ENCODE measurements around the gene POLR2E. TPM values are rescaled to one million over a fixed set of nuclear protein-coding genes. Genes with fewer than 3 reads are reported as not detected.

POLR2E gene
- total RNA-seq, 1 donor from 2014 or later = 140 TPM

- Histone ChIP-seq H3K4me3 (peak overlapping the region; percentile 43), H3K36me3 (peaks cover 76% of the 10 kb centered on the region)
- no peak for DNase-seq
Observed at GRCh38 chr19:1113986-1114483, 18.9 kb upstream of the POLR2E start.

GRCh38 chr19:1113030-1113985, 18.1 kb upstream of the POLR2E start:
- Histone ChIP-seq H3K9me3 (replicated peaks) (no peaks in the 10 kb centered on the region), H3K36me3 (peaks cover 77% of the 10 kb centered on the region), H3K4me1 (peaks cover 29% of the 10 kb centered on the region), H3K4me3 (peak overlapping the region; percentile 43), H3K27ac (replicated peaks) (peak overlapping the region; percentile 80), H3K27me3 (ENCODE audit: low read depth) (no peaks in the 10 kb centered on the region)
- peak; percentile 97 for DNase-seq
- TF ChIP-seq CTCF (IDR thresholded peaks at IDR 0.05; ENCODE audit: borderline replicate concordance) = peak; percentile 99
- intact Hi-C loops (cut with micrococcal nuclease) = no loop called here

More at GRCh38 chr19:1113986-1114483, 18.9 kb upstream of the POLR2E start:
- intact Hi-C loops (cut with micrococcal nuclease) = no loop called here
- no peak for TF ChIP-seq CTCF (IDR thresholded peaks at IDR 0.05; ENCODE audit: borderline replicate concordance)
- no peaks in the 10 kb centered on the region for H3K27me3 ChIP-seq (ENCODE audit: low read depth)
- no peaks in the 10 kb centered on the region for H3K9me3 ChIP-seq (replicated peaks)
- peak overlapping the region; percentile 80 for H3K27ac ChIP-seq (replicated peaks)
- H3K4me1 ChIP-seq = peaks cover 29% of the 10 kb centered on the region

- Histone ChIP-seq H3K36me3 (peaks cover 77% of the 10 kb centered on the region), H3K27ac (replicated peaks) (peak overlapping the region; percentile 80)
Observed at GRCh38 chr19:1112268-1113029, 17.3 kb upstream of the POLR2E start.

GRCh38 chr19:1111641-1112267, 16.6 kb upstream of the POLR2E start:
- peak overlapping the region; percentile 3 for H3K4me3 ChIP-seq
- peak overlapping the region; percentile 80 for H3K27ac ChIP-seq (replicated peaks)
- intact Hi-C loops (cut with micrococcal nuclease) = no loop called here
- no peak for DNase-seq
- TF ChIP-seq CTCF (IDR thresholded peaks at IDR 0.05; ENCODE audit: borderline replicate concordance) = no peak
- peaks cover 77% of the 10 kb centered on the region for H3K36me3 ChIP-seq
- H3K4me1 ChIP-seq = peaks cover 40% of the 10 kb centered on the region
- no peaks in the 10 kb centered on the region for H3K27me3 ChIP-seq (ENCODE audit: low read depth)
- no peaks in the 10 kb centered on the region for H3K9me3 ChIP-seq (replicated peaks)

More at GRCh38 chr19:1112268-1113029, 17.3 kb upstream of the POLR2E start:
- peaks cover 33% of the 10 kb centered on the region for H3K4me1 ChIP-seq
- TF ChIP-seq CTCF (IDR thresholded peaks at IDR 0.05; ENCODE audit: borderline replicate concordance) = no peak
- DNase-seq = no peak
- intact Hi-C loops (cut with micrococcal nuclease) = no loop called here
- H3K4me3 ChIP-seq = peak overlapping the region; percentile 3
- no peaks in the 10 kb centered on the region for H3K9me3 ChIP-seq (replicated peaks)
- no peaks in the 10 kb centered on the region for H3K27me3 ChIP-seq (ENCODE audit: low read depth)

Measured in left ventricle myocardium inferior (tissue), 1 donor.